PC-9 (cell line): ENCODE data around the gene ITIH5.
"Not testable (repeated sequence)": the region's sequence is repeated elsewhere in the genome, so short reads cannot be mapped to it uniquely, and the experiment has no call there.

Source experiments
- CTCF ChIP-seq: fragments of 200-600 bp; sonication (generic); conservative IDR thresholded peaks from 2 replicates; pipeline ENCODE4 v1.6.1; 2017; ENCODE audit warnings: mixed run types, antibody characterized with exemption, mild to moderate bottlenecking, moderate library complexity
- EZH2 ChIP-seq: fragments of 200-600 bp; sonication (generic); IDR thresholded peaks from 2 replicates; pipeline ENCODE4 v1.8.0; 2017; ENCODE audit warnings: antibody characterized with exemption, low read depth

GRCh38 chr10:7711075-7711474, 44.3 kb upstream of the ITIH5 start:
- not testable (repeated sequence) for TF ChIP-seq EZH2, CTCF
